CD4-positive, alpha-beta T cell treated with Interferon gamma for 1 hour (primary cell): ENCODE results near the gene POMC.
"Not testable (repeated sequence)": the region's sequence is repeated elsewhere in the genome, so short reads cannot be mapped to it uniquely, and the experiment has no call there.

Experiments
- DNase-seq: peaks from one replicate; pipeline ENCODE4 v3.0.0-alpha.2; 2020

The POMC gene

GRCh38 chr2:25176138-25176537, 7.8 kb upstream of the POMC start:
- no peak for DNase-seq

GRCh38 chr2:25174192-25174861, 5.9 kb upstream of the POMC start:
- DNase-seq, result no peak

- no peak for DNase-seq
Measured at GRCh38 chr2:25173719-25174118, 5.3 kb upstream of the POMC start.

GRCh38 chr2:25170888-25171287, 2.5 kb upstream of the POMC start:
- no peak for DNase-seq

GRCh38 chr2:25169073-25169470, 692 bp upstream of the POMC start:
- DNase-seq, result no peak

- peak; percentile 74 for DNase-seq
Measured at GRCh38 chr2:25165992-25166875, 2.1 kb downstream of the POMC start.

GRCh38 chr2:25164561-25164960, 3.8 kb downstream of the POMC start:
- no peak for DNase-seq

GRCh38 chr2:25162061-25162460, 6.3 kb downstream of the POMC start:
- DNase-seq, result not testable (repeated sequence)

GRCh38 chr2:25161055-25161781, 7.2 kb downstream of the POMC start:
- DNase-seq, result peak; percentile 82

GRCh38 chr2:25160376-25160775, 8.0 kb downstream of the POMC start:
- no peak for DNase-seq

GRCh38 chr2:25159949-25160348, 8.4 kb downstream of the POMC start:
- no peak for DNase-seq

- DNase-seq, result no peak
Measured at GRCh38 chr2:25158096-25158852, 10.1 kb downstream of the POMC start.

- no peak for DNase-seq
Measured at GRCh38 chr2:25155401-25155800, 13.0 kb downstream of the POMC start.

GRCh38 chr2:25151718-25152117, 16.7 kb downstream of the POMC start:
- no peak for DNase-seq

- DNase-seq, result not testable (repeated sequence)
Measured at GRCh38 chr2:25150993-25151392, 17.4 kb downstream of the POMC start.

GRCh38 chr2:25149646-25150045, 18.7 kb downstream of the POMC start:
- DNase-seq, result no peak

GRCh38 chr2:25146896-25147295, 21.5 kb downstream of the POMC start:
- no peak for DNase-seq

GRCh38 chr2:25145803-25146202, 22.6 kb downstream of the POMC start:
- no peak for DNase-seq

- DNase-seq, result no peak
Measured at GRCh38 chr2:25141120-25141519, 27.3 kb downstream of the POMC start.

- DNase-seq, result not testable (repeated sequence)
Measured at GRCh38 chr2:25140535-25140934, 27.8 kb downstream of the POMC start.

GRCh38 chr2:25132693-25133092, 35.7 kb downstream of the POMC start:
- DNase-seq, result no peak

GRCh38 chr2:25132299-25132635, 36.1 kb downstream of the POMC start:
- no peak for DNase-seq
